CD4-positive, alpha-beta T cell treated with Interleukin-4 for 1 hour (primary cell): ENCODE data around the gene GPR146.
A peak's percentile ranks its signal among the peaks of the same experiment; 100 is the strongest.
"Not testable (repeated sequence)": the region's sequence is repeated elsewhere in the genome, so short reads cannot be mapped to it uniquely, and the experiment has no call there.

ENCODE experiments used
- DNase-seq, 2 donors: peaks; one replicate each; pipeline ENCODE4 v3.0.0-alpha.2; 2020 to 2022

Gene GPR146

GRCh38 chr7:1044189-1045068 is at the start of gene GPR146:
Gene GPR146 (plus strand): TSS chr7:1044546. CDS start chr7:1057516, 12,970 bp downstream.
- peak; percentile 90 to 91 for DNase-seq

GRCh38 chr7:994592-995308 is 49.6 kb upstream of the GPR146 start:
- DNase-seq, result no peak

- no peak for DNase-seq
These were observed 48.8 kb upstream of the GPR146 start for GRCh38 chr7:995571-995970.

GRCh38 chr7:996079-996872 is 48.1 kb upstream of the GPR146 start:
- DNase-seq, result no peak

- DNase-seq, result no peak
These were observed 46.6 kb upstream of the GPR146 start for GRCh38 chr7:997404-998395.

GRCh38 chr7:999149-999879 is 45.0 kb upstream of the GPR146 start:
- no peak for DNase-seq

GRCh38 chr7:999941-1000935 is 44.1 kb upstream of the GPR146 start:
- no peak for DNase-seq

- DNase-seq, result not testable (repeated sequence)
These were observed 43.1 kb upstream of the GPR146 start for GRCh38 chr7:1001069-1001770.

GRCh38 chr7:1002026-1002425 is 42.3 kb upstream of the GPR146 start:
- DNase-seq, result not testable (repeated sequence)

GRCh38 chr7:1002445-1002844 is 41.9 kb upstream of the GPR146 start:
- DNase-seq, result not testable (repeated sequence)

- DNase-seq, result peak in 1 of 2 donors; percentile 67
These were observed 40.1 kb upstream of the GPR146 start for GRCh38 chr7:1004018-1004852.

- no peak for DNase-seq
These were observed 39.0 kb upstream of the GPR146 start for GRCh38 chr7:1005303-1005702.

- no peak for DNase-seq
These were observed 36.4 kb upstream of the GPR146 start for GRCh38 chr7:1007901-1008300.

GRCh38 chr7:1008733-1009363 is 35.5 kb upstream of the GPR146 start:
- DNase-seq, result no peak

GRCh38 chr7:1009747-1010146 is 34.6 kb upstream of the GPR146 start:
- no peak for DNase-seq

- DNase-seq, result no peak
These were observed 34.1 kb upstream of the GPR146 start for GRCh38 chr7:1010226-1010625.

- DNase-seq, result peak; percentile 43 to 62
These were observed 32.9 kb upstream of the GPR146 start for GRCh38 chr7:1011297-1012003.
